Transverse colon (tissue), 4 donors: ENCODE data around the gene SNX13. TPM values are rescaled to one million over a fixed set of nuclear protein-coding genes. Genes with fewer than 3 reads are reported as not detected.

Experiments used
- DNase-seq: peaks from one replicate; pipeline ENCODE4 v3.0.0-alpha.2; 2019
- H3K27ac ChIP-seq, 4 donors: fragments of 200-600 bp; sonication (generic); 2 replicates each; pipeline ENCODE4 v1.5.1; 2016 to 2018; ENCODE audit warnings: inconsistent platforms in 4 of 4
- H3K27me3 ChIP-seq: fragments of 200-600 bp; sonication (generic); 2 replicates; pipeline ENCODE4 v1.5.1; 2017; ENCODE audit warnings: inconsistent platforms
- H3K36me3 ChIP-seq, 4 donors: fragments of 200-600 bp; sonication (generic); 2 replicates each; pipeline ENCODE4 v1.5.1; 2017 to 2019; ENCODE audit warnings: inconsistent platforms in 4 of 4
- H3K4me1 ChIP-seq, 4 donors: fragments of 200-600 bp; sonication (generic); 2 replicates each; pipeline ENCODE4 v1.5.1; 2017 to 2020; ENCODE audit warnings: inconsistent platforms in 4 of 4
- H3K4me3 ChIP-seq, 4 donors: fragments of 200-600 bp; sonication (generic); 1 replicate in 1 of 4; 2 replicates in 3 of 4; pipeline versions ENCODE4 v1.5.1 to v1.6.1; 2017 to 2019; ENCODE audit warnings: inconsistent platforms in 4 of 4
- H3K9me3 ChIP-seq, 2 donors: fragments of 200-600 bp; sonication (generic); 2 replicates each; pipeline ENCODE4 v1.5.1; 2017 to 2019; ENCODE audit warnings: inconsistent platforms in 2 of 2
- CTCF ChIP-seq, 5 experiments: fragments of 200-600 bp in 3 of 5; fragments of 450-650 bp in 2 of 5; sonication (generic) in 3 of 5; IDR thresholded peaks; 1 replicate in 2 of 5; 2 replicates in 3 of 5; pipeline ENCODE4 v1.5.1; 2016 to 2017; ENCODE audit warnings: antibody characterized with exemption in 5 of 5, inconsistent platforms in 3 of 5, mild to moderate bottlenecking in 2 of 5, moderate library complexity in 1 of 5
- EP300 ChIP-seq: sonication (generic); formaldehyde crosslinking; IDR thresholded peaks from one replicate; pipeline ENCODE4 v1.6.1; 2017; ENCODE audit warnings: antibody characterized with exemption, low read depth
- POLR2A ChIP-seq: fragments of 450-650 bp; IDR thresholded peaks from one replicate; pipeline ENCODE4 v1.6.1; 2016; ENCODE audit warnings: antibody characterized with exemption, mild to moderate bottlenecking, moderate library complexity
- POLR2AphosphoS5 ChIP-seq, 3 donors: sonication (generic); formaldehyde crosslinking; IDR thresholded peaks; one replicate each; pipeline ENCODE4 v1.6.1; 2016; ENCODE audit warnings: antibody characterized with exemption in 3 of 3
- WGBS, 2 donors: methylation state at CpG; one replicate each; pipeline ENCODE4 v1.1.5; 2018; ENCODE audit warnings: low coverage in 1 of 2; 5-methylcytosine and 5-hydroxymethylcytosine counted together
- in situ Hi-C, 4 donors: fragments of 200-750 bp; cut with MboI; loops; one replicate each; pipeline versions ENCODE4 v1.15.0 to v1.15.1; 2017; ENCODE audit warnings: low sequenced_read_pairs in 3 of 4, low pct_ligation_motif_present in 1 of 4, low pct_unique_long_range_greater_than_20kb in 1 of 4
- intact Hi-C: fragments of 100-400 bp; cut with DNase I; formaldehyde crosslinking; loops from one replicate; pipeline ENCODE4 v1.15.1; 2023; ENCODE audit warnings: low total_unique reads
- total RNA-seq, 4 donors: library from RNA; depleted of rRNA; stranded (reverse); fragments of >200 nt; gene quantifications; one replicate each; pipeline ENCODE4 v1.1.0, GENCODE V29; 2016

Gene SNX13
- total RNA-seq, 4 donors from 2014 or later, result 11.3 to 83.8 (median 69.0) TPM

- intact Hi-C loops (no loop called here), in situ Hi-C loops (no loop called here)
- WGBS, 2 donors, result 90 to 91% methylated on average over 3 of the region's 3 CpGs
Measured at GRCh38 chr7:17917842-17918241, 22.5 kb downstream of the SNX13 start.

GRCh38 chr7:17916786-17917185 is 23.5 kb downstream of the SNX13 start:
- Histone ChIP-seq H3K27ac (no peak overlapping the region), H3K27me3 (no peaks in the 10 kb centered on the region), H3K4me3 (no peak overlapping the region), H3K9me3 (peaks cover 0 to 13% of the 10 kb centered on the region in 2 donors), H3K4me1 (peaks cover under 1 to 27% (median 7%) of the 10 kb centered on the region in 4 donors), H3K36me3 (no peaks in the 10 kb centered on the region)
- in situ Hi-C loops, result no loop called here
- TF ChIP-seq EP300, result no peak
- no peak for TF ChIP-seq POLR2AphosphoS5 (IDR thresholded peaks at IDR 0.05)
- intact Hi-C loops, result no loop called here
- DNase-seq, result no peak

More at GRCh38 chr7:17917842-17918241, 22.5 kb downstream of the SNX13 start:
- peaks cover 0 to 13% of the 10 kb centered on the region in 2 donors for H3K9me3 ChIP-seq
- no peak for DNase-seq
- H3K36me3 ChIP-seq, result no peaks in the 10 kb centered on the region
- TF ChIP-seq CTCF (IDR thresholded peaks at IDR 0.05) (no peak), POLR2A (no peak), POLR2AphosphoS5 (IDR thresholded peaks at IDR 0.05) (no peak), EP300 (no peak)
- H3K27me3 ChIP-seq, result no peaks in the 10 kb centered on the region
- H3K4me3 ChIP-seq, result no peak overlapping the region
- no peak overlapping the region for H3K27ac ChIP-seq
- peaks cover 3 to 30% (median 7%) of the 10 kb centered on the region in 4 donors for H3K4me1 ChIP-seq

- Histone ChIP-seq H3K4me3 (no peak overlapping the region), H3K36me3 (no peaks in the 10 kb centered on the region), H3K9me3 (peaks cover 0 to 13% of the 10 kb centered on the region in 2 donors), H3K4me1 (peaks cover 0 to 19% (median 7%) of the 10 kb centered on the region in 4 donors), H3K27ac (no peak overlapping the region), H3K27me3 (no peaks in the 10 kb centered on the region)
- TF ChIP-seq EP300 (no peak), POLR2A (no peak), POLR2AphosphoS5 (IDR thresholded peaks at IDR 0.05) (no peak), CTCF (IDR thresholded peaks at IDR 0.05) (no peak)
- no peak for DNase-seq
- WGBS, 2 donors, result 87 to 95% methylated on average over 2 of the region's 2 CpGs
- intact Hi-C loops (no loop called here), in situ Hi-C loops (no loop called here)
Measured at GRCh38 chr7:17915796-17916195, 24.5 kb downstream of the SNX13 start.

GRCh38 chr7:17915168-17915567 is 25.1 kb downstream of the SNX13 start:
- H3K27ac ChIP-seq, result no peak overlapping the region
- no peaks in the 10 kb centered on the region for H3K36me3 ChIP-seq
- TF ChIP-seq POLR2AphosphoS5 (IDR thresholded peaks at IDR 0.05) (no peak), CTCF (IDR thresholded peaks at IDR 0.05) (no peak), POLR2A (no peak), EP300 (no peak)
- no peak for DNase-seq
- 95 to 100% methylated on average over 1 to 6 of the region's 6 CpGs for WGBS, 2 donors
- no peak overlapping the region for H3K4me3 ChIP-seq
- peaks cover 0 to 17% (median 7%) of the 10 kb centered on the region in 4 donors for H3K4me1 ChIP-seq
- no peaks in the 10 kb centered on the region for H3K27me3 ChIP-seq
- peaks cover 0 to 13% of the 10 kb centered on the region in 2 donors for H3K9me3 ChIP-seq
- intact Hi-C loops (no loop called here), in situ Hi-C loops (no loop called here)

GRCh38 chr7:17913250-17913649 is 27.0 kb downstream of the SNX13 start:
- TF ChIP-seq EP300, result no peak
- TF ChIP-seq POLR2A, result no peak
- no peak for TF ChIP-seq POLR2AphosphoS5 (IDR thresholded peaks at IDR 0.05)
- no peak for TF ChIP-seq CTCF (IDR thresholded peaks at IDR 0.05)
- Histone ChIP-seq H3K36me3 (peaks cover 0 to 8% (median 0%) of the 10 kb centered on the region in 4 donors), H3K4me1 (peaks cover 0 to 23% (median 7%) of the 10 kb centered on the region in 4 donors), H3K9me3 (peaks cover 0 to 13% of the 10 kb centered on the region in 2 donors), H3K27me3 (no peaks in the 10 kb centered on the region), H3K4me3 (no peak overlapping the region), H3K27ac (no peak overlapping the region)
- DNase-seq, result no peak
- in situ Hi-C loops, result no loop called here
- intact Hi-C loops, result no loop called here
- 88 to 97% methylated on average over 1 to 2 of the region's 2 CpGs for WGBS, 2 donors
